AG09309 (cell line): Measurements from ENCODE around the gene SH3RF2.
"Not testable (repeated sequence)": the region's sequence is repeated elsewhere in the genome, so short reads cannot be mapped to it uniquely, and the experiment has no call there.

Experiments used
- DNase-seq: peaks from one replicate; pipeline ENCODE4 v3.0.0-alpha.2; 2010; ENCODE audit warnings: low read depth
- H3K4me3 ChIP-seq: 2 replicates; pipeline ENCODE4 v1.5.1; 2011; ENCODE audit warnings: mild to moderate bottlenecking, low read depth, low read length, moderate library complexity; ENCODE audit not compliant: control insufficient read depth
- CTCF ChIP-seq: IDR thresholded peaks from 2 replicates; pipeline ENCODE4 v1.5.1; 2011; ENCODE audit warnings: mild to moderate bottlenecking, low read depth, low read length, inconsistent platforms; ENCODE audit not compliant: insufficient read depth, control insufficient read depth; ENCODE audit errors: missing control alignments

Gene SH3RF2

DNA sequence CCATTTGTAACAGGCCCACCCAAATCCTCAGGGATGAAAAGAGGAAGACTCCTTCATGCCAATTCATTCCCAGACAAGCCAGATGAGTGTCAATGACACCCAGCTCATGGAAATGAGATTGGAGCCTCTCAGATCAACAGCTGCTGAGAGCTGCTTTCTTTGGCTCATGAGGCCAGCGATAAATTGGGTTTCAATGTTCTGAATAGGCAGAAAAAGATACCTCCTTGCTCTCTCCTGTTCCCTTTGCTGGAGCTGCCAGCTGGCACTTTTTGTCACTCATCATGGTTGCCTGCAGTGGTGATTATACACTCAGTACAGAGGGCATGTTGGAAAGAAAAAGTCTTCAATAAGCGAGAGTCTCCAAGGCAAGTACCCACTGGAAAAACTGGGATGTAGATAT is 47.1 kb downstream of the SH3RF2 start:
- H3K4me3 ChIP-seq = no peak overlapping the region
- TF ChIP-seq CTCF = no peak
- DNase-seq = no peak

- DNase-seq = no peak
- H3K4me3 ChIP-seq = no peak overlapping the region
These were observed 47.7 kb downstream of the SH3RF2 start for GRCh38 chr5:145984072-145984471.

DNA sequence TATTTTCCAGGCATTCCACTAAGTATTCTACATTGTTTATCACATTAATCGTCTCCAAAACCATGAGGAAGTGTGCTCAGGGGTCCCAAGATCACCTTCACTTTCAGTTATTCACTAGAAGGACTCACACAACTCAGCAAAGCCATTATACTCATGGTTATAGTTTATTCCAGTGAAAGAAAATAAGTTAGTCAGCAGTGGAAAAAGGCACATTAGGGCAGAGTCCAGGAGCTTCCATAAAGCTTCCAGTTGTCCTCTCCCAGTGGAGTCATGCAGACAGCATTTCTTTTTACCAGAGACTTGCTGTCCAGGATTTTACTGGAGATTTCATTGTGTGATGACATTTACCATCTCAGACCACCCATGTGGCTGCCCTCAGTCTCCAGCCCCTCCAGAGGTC is 51.5 kb downstream of the SH3RF2 start:
- TF ChIP-seq CTCF = no peak
- DNase-seq = no peak
- no peak overlapping the region for H3K4me3 ChIP-seq

More at GRCh38 chr5:145984072-145984471, 47.7 kb downstream of the SH3RF2 start:
- no peak for TF ChIP-seq CTCF

- no peak for DNase-seq
- TF ChIP-seq CTCF = no peak
- no peak overlapping the region for H3K4me3 ChIP-seq
These were observed 52.6 kb downstream of the SH3RF2 start for GRCh38 chr5:145988993-145989392.

GRCh38 chr5:145989428-145989827 is 53.0 kb downstream of the SH3RF2 start:
- no peak for DNase-seq
- no peak overlapping the region for H3K4me3 ChIP-seq
- TF ChIP-seq CTCF = no peak

- TF ChIP-seq CTCF = no peak
- DNase-seq = no peak
- H3K4me3 ChIP-seq = no peak overlapping the region
These were observed 53.8 kb downstream of the SH3RF2 start for GRCh38 chr5:145990170-145990569.

GRCh38 chr5:145991044-145991575 is 54.7 kb downstream of the SH3RF2 start:
- TF ChIP-seq CTCF = no peak
- H3K4me3 ChIP-seq = no peak overlapping the region
- DNase-seq = no peak

- not testable (repeated sequence) for DNase-seq, H3K4me3 ChIP-seq
These were observed 57.2 kb downstream of the SH3RF2 start for GRCh38 chr5:145993538-145993937.
